Measurements from ENCODE around the gene DUSP5.

The DUSP5 gene

DNA sequence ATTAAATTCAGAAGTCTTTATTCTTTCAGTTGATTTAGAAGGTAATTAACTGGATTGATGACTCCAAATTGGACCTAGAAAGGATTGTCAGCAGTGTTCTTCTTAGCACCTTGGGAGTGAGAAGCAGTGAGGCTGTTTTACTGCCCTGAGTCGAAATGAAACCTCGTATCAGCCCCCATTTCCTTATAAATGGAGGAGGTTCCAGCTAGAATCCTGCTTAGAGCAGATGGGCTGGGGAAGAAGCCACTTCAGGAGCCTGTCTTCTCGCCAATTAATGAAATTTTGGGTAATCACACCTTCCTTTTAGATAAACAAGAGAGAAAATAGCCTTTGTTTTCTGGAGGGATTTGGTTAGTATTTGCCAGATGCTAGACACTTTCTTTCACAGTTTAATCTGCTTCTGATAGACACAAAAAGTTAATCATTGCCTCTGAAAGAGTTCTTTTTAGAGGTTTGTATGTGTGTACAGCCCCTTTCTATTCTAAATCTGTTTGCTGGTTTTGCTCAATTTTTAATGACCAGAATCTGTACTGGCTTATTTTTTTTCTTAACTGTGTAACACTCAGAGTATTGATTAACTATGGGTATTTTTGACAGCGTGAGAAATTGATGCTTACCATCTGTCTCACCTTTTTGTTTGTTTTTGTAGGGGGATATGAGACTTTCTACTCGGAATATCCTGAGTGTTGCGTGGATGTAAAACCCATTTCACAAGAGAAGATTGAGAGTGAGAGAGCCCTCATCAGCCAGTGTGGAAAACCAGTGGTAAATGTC, 4.6 kb downstream of the DUSP5 start:
- no peak for FAIRE-seq

DNA sequence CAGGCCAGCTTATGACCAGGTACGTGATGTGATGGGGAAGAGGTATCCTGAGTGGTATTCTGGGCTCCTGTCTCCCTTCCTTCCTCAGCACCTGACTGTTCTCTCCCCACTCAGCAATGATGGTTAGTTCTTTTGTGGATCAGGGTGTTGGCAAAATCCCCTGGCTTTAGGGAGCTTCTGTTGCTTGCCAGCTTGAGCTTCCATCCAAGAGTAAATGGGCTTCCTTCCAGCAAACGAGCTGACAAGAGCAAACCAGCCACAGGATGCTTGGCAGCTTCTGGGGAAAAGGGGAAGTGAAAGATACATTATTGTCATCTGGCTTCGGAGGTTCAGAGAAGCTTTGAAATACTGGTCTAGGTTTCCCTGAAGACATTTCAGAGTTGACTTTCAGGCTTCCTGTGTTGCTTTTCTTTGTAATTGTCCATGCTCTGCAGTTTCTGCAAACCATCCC, 5.2 kb downstream of the DUSP5 start:
- FAIRE-seq: no peak

DNA sequence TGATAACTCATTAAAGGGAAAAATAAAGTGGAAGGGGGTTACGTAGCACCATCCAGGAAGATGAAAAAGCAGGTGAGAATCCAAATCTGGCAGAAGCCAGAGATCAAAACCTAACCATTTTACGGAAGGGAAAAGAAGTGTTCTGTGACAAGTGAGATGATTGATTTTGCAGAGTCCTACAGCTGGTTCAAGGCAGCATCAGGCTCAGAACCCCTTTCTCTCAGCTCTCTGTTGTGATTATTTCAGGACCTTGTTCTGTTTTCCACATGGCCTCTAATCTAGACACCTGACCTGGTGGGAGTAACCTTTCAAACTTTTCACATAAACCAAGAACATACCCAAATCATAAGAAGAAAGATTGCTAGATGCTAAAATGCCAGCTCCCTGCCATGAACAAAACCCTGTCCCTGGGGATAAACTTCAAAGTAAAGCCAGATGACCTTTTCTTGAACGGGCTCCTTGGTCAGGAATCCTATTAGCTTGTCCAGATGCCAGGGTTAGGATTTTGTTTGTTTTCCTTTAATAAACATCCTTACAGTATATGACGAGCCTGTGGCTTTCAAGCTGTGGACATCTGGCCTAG, 5.9 kb downstream of the DUSP5 start:
- no peak for FAIRE-seq

DNA sequence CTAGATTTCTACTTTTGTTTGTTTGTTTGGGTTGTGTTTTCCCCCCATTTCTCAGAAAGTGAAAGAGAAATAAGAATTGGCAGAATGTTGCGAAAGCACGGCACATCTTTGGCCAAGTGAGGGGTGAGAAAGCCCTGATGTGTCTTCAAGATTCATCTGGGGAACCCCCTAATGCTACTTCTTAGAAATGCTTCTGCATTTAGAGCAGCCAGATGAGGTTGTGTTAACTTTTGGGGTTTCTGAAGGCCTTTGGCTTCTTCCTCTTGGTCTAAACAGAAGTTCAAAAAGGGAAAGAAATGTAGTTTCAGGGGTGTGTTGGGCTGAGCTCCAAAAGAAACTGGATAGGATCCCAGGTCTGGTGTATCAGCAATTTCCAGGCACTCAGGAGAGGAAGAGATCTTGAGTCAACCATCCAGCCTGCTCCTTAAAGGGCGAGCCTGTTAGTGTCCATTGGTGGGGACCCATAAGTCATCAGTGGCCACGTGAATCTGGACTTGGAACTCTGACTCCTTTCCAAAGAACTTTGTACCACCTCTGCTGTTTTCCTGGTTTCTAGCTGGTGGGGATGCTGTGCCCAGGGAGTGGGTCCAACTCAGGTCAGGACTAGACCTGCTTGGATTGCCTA, 6.5 kb downstream of the DUSP5 start:
- no peak for FAIRE-seq

DNA sequence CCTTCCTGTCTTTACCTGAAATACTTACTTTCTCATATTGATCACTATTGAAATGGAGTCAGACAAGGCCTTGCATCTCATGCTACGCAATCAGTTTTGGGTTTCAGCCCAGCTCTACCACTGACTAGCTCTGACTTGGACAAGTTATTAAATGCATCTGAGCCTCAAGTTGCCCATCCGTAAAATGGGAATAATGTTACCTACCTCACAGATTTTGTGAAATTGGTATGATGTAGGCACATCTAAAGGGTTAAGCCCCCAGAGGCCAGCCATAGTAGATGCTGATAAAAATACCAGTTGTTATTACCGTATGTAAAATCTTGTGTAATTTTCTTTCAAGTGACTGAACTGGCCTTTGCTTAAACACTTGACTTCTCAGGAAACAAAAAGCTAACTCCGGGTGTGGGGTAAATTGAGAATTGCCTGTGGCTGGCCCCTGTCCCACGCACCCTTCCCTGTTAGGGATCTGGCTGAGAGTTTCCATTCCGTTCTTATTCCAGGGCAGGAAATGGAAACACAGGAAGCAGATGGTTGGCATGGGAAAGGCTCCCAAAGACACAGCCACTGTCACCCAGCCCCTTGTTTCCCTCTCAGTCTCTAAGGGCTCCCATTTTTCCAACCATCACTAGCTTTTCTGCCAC, 7.5 kb downstream of the DUSP5 start:
- no peak for FAIRE-seq

DNA sequence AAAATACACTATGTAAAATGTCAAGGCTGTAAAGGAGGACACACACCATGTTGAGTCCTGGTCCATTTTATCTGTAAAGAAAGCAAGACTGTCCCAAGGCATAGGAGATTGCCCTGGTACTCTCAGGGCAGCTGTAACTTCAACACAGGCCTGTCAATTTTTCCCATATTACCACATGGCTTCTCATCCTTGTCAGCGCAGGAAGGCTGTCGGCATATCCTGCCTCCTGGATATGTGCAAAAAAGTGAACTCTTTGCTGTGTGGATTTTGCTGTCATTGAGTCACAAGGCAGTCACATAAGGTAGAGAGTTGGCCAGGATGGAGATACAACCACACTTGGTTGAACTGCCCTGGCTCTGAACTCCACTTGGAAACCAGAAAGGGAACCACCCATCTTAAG, 8.7 kb downstream of the DUSP5 start:
- FAIRE-seq: no peak

DNA sequence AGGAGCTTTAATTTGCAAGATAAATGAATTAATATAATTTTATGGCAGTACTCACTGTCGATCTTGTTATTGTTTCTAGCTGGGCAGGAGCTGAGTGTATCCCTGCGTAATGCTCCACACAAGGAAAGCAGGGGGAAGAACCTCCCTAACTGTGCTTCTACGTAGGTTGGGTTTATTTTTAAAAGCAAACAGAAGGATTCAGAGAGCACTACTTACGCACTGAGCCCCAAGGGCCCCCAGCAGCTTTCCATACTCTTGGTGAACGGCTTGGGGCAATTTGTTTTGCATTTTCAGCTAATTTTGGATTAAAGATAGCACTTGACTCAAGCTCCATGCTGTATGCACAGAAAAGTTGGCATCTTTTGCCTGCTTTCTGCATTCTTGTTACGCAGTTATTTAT, 9.6 kb downstream of the DUSP5 start:
- no peak for FAIRE-seq

DNA sequence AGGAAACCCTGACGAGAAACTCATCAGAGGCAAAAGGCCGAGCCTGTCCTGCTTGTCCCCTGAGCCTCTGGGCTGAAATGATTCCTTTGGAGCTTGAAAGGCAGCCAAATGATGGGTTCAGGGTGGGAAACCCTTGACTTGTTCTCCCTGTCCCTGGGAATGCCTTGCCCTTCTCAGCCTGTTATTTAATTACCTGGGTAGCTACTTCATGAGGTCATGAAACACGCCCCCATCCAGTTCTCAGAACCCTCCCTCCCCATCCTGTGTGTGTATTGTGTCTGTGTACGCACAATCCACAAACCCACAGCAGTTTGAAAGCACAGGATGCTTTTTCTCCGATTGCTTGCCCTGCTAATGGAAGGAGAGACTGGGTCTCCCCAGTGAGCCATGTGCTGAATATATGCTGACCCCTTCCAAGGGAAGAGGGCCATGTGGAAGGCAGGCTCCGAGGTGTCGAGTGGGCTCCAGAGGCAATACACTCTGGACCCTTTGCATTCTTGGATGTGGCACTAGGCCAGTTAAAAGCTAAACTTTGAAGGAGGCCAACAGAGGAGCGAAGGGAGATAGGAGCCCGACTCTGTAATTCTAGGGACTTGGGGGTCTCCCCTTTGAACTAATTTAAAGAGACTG, 10.6 kb downstream of the DUSP5 start:
- no peak for FAIRE-seq

DNA sequence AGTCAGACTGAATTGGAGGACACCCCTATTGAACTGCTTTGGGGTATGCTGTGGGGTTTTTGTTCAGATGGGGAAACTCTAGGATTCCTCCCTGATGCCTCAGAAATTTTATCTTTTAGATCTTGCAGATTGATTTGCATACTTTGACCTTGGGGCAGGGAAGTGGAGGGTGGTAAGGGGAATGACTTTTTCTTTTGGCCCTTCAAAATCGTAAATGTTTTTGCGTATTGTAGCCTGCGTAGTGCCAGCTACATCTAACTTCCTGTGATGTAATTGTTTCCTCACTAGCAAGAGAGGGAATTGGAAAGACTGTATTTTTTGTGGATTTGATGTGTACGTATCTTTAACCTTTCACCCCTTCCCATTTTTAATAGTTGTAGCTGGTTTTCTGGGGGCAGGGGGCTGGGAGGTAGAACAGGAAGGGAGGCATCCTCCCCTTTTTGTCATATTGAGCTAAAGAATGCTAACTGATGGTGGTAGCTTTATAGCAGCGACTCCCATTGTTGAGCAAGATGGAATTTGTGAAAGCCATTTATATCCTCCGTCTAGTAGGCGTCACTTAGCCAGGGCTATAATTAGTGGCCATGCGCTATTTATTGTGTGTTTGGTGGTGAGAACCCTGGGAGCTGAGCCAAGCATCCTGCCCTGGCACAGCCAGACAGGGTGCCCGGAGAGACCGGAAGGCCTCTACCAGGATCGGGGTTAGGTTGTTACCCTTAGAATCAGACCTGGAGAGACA, 11.3 kb downstream of the DUSP5 start:
- FAIRE-seq: no peak

DNA sequence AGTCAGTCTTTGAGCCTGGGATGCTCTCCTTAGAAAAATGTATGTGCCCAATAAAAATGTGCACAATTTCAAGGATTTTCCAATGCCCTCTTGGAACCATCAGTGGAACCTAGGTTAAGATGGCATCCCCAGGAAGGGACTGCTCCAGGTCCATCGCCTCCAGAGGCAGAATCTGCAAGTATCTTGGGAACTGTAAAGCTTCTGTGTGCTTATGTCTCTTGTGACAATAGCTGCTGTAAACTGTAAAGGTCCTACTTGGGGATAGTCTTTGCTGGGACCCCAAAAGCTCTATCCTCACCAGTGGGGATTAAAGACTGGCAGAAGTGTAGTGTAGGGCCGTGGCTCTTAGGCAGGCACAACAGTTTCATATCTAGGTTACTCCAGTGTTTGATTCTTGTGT, 11.9 kb downstream of the DUSP5 start:
- FAIRE-seq: no peak

DNA sequence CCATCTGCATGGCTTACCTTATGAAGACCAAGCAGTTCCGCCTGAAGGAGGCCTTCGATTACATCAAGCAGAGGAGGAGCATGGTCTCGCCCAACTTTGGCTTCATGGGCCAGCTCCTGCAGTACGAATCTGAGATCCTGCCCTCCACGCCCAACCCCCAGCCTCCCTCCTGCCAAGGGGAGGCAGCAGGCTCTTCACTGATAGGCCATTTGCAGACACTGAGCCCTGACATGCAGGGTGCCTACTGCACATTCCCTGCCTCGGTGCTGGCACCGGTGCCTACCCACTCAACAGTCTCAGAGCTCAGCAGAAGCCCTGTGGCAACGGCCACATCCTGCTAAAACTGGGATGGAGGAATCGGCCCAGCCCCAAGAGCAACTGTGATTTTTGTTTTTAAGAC, 12.4 kb downstream of the DUSP5 start:
- FAIRE-seq: no peak

DNA sequence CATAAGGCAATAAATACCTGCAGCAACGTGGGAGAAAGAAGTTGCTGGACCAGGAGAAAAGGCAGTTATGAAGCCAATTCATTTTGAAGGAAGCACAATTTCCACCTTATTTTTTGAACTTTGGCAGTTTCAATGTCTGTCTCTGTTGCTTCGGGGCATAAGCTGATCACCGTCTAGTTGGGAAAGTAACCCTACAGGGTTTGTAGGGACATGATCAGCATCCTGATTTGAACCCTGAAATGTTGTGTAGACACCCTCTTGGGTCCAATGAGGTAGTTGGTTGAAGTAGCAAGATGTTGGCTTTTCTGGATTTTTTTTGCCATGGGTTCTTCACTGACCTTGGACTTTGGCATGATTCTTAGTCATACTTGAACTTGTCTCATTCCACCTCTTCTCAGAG, 13.0 kb downstream of the DUSP5 start:
- no peak for FAIRE-seq

DNA sequence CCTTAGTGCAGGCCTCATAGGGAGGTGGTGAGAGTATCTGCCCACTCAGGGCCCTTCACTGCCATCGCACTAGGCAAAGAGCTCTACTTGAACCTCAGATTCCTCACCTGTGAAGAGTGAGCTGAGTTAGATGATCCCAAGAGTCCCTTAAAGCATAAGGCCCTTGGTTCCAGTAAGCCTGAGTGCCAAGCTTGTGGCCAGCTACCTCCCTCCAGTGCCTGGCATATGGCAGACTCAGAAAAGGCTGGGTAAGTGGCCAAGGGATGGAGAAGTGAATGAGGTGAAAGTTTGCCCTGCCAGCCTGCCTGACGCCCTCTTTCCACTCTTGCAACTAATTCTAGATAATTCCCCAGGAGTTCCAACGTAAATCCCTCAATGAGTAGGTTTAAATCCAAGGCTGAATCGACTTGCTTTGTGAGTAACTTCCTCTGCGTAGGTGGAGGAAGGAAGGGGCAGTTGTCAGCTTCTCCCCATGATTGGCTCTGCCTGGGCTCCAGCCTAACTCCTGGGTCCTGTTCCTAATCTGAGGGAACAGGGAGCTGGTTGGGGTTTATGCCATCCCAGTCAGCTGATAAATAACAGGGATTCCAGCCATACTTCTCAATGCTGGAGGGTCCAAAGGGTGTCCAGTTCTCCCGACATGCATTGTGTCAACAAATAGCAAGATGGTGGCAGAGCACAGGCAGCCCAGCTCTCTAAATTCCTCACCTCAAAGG, 14.2 kb downstream of the DUSP5 start:
- FAIRE-seq: no peak

DNA sequence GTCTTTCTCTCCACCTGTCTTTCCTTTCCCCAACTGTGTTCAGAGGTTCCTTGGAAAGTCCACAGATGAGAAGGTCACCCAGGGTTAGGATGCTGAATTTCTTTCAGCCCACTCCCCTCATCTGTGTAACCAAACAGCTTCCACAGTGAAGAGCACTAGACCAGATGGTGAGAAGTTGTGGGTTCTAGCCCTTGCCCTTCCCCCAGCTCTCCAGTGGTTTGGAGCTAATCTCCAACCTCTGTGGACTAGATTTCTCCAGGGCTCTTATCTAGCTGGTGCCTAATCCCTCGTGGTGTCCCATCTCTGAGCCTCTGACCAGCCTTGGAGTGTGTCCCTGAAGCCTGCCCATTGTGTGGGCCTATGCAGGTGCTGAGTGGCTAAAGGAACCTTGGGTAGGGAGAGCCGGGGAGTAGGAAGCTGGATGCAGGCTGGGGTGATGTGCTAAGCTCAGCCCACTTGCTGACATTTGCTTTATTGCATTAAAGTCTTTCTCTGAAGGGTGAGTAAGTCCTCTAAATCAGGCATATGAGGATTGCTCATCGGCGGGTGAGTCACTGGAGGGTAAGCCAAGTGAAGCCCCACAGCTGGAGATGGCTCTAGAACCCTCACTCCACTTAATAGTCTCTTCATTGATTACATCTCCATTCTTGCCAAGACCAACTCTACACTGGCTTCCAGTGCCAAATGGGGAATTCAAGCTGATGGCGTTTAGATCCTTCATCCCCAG, 14.9 kb downstream of the DUSP5 start:
- no peak for FAIRE-seq

DNA sequence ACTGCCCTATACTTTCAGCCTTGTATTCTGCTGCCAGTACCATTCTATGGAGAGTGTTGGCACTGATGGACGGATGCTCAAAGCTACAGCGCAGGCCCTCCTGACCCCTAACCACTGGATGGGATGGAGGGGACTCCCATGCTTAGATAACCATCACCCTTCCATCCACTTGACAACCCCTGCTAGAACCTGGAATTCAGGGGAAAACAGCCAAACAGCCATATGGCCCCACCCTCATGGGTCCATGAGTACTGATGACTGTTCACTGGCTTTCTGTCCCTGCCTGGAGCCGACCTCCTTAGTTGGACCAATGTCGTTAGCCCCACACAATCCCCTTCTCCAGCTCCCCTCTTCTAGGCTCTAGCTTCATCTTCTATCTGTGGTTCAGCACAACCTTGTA, 16.2 kb downstream of the DUSP5 start:
- no peak for FAIRE-seq

DNA sequence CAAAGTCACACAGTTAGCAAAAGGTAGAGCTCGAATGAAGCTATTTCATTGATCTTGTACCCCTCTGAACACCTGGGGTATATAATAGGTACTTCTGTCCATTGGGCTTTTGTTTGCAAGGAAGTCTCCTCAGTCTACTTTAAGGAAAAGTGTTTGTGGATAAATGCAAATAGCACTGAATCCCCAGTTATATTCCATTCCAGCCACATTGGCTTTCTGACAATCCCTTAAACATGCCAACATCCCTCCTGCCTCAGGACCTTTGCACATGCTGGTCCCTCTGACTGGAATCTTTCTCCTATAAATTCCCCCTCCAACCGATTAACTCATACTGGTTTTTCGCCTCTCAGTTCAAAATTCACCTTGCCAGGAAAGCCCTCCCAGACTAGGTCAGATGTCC, 17.1 kb downstream of the DUSP5 start:
- no peak for FAIRE-seq

DNA sequence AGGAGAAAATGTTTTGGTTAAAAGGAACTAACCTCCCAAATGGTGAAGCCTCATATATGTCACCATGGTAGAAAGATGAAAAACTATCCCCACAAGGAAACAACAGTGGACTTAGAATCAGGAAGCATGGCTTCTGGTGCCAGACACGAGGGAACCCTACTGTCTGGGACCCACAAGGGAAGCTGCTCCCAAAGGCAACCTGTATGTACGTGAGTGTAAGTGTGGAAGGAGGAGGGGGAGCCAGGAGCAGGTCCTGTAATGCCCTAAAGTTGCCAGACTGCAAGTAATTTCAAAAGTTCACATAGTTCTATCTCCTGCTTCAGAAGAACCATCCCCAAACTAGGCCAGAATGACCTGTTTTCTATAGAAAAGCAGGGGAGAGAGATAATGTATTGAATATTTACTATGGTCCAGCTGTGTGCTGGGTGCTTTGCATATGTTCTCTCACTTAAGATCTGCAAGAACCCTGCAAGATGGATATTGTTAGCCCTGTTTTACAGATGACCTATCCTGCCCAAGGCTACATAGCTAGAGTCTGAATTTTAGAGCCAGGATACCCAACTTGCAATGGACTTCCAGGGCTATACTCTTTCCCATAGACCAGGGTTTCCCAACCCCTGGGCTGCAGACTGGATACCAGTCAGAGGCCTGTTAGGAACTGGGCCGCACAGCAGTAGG, 19.2 kb downstream of the DUSP5 start:
- FAIRE-seq: no peak

DNA sequence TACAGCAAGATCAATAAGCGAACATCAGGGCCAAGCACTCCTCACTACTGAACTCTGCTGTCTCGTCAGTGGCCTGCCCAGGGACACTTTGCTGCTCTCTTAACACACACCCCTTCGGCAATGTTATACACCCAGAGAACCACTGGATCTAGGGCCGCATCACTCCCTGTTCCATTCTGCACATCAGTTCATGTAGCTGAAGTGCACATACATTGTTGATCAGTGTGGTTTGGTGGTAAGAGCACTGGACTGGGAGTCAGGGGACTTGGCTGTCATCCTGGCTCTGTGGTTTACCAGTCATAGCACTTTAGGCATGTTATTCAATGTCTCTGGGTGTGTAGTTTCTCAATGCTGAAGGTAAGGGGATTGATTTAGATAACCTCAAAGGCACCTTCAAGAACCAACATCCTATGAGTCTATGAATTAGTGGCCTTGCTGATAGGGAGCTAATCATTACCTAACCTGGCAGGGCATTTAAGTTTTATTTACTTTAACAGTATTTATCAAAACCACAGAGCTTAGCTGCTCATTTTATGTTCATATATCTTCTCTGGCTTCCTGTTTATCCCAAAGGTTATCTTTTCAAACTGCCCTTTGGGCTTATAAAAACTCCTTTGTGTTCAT, 24.8 kb downstream of the DUSP5 start:
- no peak for FAIRE-seq

DNA sequence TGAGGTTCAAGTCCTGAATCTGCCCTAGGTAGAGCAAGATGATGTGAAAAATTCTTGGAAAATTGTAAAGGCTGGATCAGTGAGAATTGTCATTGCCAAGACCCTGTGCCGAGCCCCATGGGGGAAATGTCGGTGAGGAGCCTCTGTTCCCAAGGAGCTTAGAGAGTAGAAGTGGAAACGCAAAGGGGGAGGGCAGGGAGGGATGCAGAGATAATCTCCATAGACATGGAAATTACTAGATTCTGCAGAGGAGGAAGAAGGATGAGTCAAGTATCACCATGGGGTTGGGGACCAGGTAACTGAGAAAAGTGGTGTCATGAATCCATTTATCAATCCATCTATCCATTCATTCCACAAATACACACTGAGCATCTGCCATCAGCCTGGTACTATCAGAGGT, 26.0 kb downstream of the DUSP5 start:
- FAIRE-seq: no peak

DNA sequence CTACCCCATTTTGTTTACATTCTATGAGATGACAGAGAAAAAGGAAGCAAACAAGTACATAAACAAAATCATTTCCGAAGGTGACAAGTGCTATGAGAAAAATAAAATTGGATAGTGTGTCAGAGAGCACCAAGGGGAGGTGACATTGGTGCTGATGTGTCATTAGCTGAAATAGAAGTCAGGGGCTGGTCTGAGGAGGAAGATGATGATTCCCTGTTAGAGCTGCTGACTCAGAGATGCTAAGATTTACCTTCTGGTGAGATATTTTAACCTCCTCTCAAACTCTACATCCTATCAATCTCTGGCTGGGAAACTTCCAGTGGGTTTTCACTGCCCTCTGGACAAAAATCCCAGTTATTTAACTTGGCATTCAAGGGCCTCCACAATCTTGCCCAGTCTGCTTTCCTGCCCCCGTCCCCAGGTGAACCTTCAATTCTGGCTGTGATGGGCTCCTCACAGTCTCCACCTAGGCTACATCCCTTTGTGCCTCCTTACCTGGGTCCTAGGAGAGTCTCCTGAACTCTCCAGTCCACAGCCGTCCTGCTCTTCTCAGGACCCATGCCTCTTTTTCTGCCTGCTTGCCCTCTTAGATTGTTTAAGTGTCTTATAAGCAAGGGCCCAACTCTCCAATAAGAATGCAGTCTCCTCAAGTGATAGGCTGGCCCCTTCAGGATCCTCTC, 26.6 kb downstream of the DUSP5 start:
- no peak for FAIRE-seq
